ENCODE measurements around the gene FARSB. TPM values are rescaled to one million over a fixed set of nuclear protein-coding genes. Genes with fewer than 3 reads are reported as not detected.

FARSB gene
- total and polyA plus RNA-seq, 2 donors (not counting 3 experiments of a cell fraction or from before 2014, with no cell fraction given): 12.7 to 29.4 TPM

- intact Hi-C loops (cut with micrococcal nuclease): no loop called here
- no TSS peak for BruUV-seq (replicated peaks)
- POLR2A ChIA-PET: no interaction called here
These were observed 106.9 kb downstream of the FARSB start for GRCh38 chr2:222548992-222549391.

More at GRCh38 chr2:222548992-222549391, 106.9 kb downstream of the FARSB start:
- Histone ChIP-seq H3K27ac (ENCODE audit: insufficient read depth, low read depth, low read length) (no peak overlapping the region), H3K4me1 (ENCODE audit: control insufficient read depth, extremely low read depth, insufficient read depth, low read length) (no peaks in the 10 kb centered on the region), H3K79me2 (ENCODE audit: control insufficient read depth, insufficient read depth, low read length) (no peaks in the 10 kb centered on the region), H3K4me2 (ENCODE audit: insufficient read depth, low read length) (no peak overlapping the region), H3K4me3 (replicated peaks in 1 of 3; ENCODE audit: insufficient read depth in 1 of 3, low read depth in 1 of 3, low read length in 3 of 3) (no peak overlapping the region), H2AFZ (ENCODE audit: low read depth, low read length) (no peak overlapping the region), H3K36me3 (ENCODE audit: control insufficient read depth in 2 of 2, extremely low read depth in 1 of 2, insufficient read depth in 2 of 2, low read length in 2 of 2) (no peaks in the 10 kb centered on the region), H3K9me1 (replicated peaks; ENCODE audit: control insufficient read depth, extremely low read depth, insufficient read depth, low read length) (no peaks in the 10 kb centered on the region), H3K9ac (replicated peaks; ENCODE audit: extremely low read depth, insufficient read depth, low read length) (no peak overlapping the region), H3K9me3 (replicated peaks; ENCODE audit: control insufficient read depth, insufficient read depth, low read length) (no peaks in the 10 kb centered on the region), H3K27me3 (ENCODE audit: control insufficient read depth in 2 of 2, insufficient read depth in 2 of 2, low read length in 2 of 2) (peaks cover 9 to 25% of the 10 kb centered on the region in 2 experiments), H4K20me1 (replicated peaks; ENCODE audit: control insufficient read depth, extremely low read depth, insufficient read depth, low read length) (no peaks in the 10 kb centered on the region)
- no peak for TF ChIP-seq POLR2A (IDR thresholded peaks at IDR 0.05; ENCODE audit: low read depth, low read length)
- TF ChIP-seq GATA2 (IDR thresholded peaks at IDR 0.05; ENCODE audit: insufficient read depth, insufficient read length, low read depth, low read length): no peak
- TF ChIP-seq MAX (IDR thresholded peaks at IDR 0.05; ENCODE audit: insufficient read depth, insufficient read length): no peak
- no peak for TF ChIP-seq CTCF (IDR thresholded peaks at IDR 0.05; ENCODE audit: extremely low read depth in 1 of 2, insufficient read depth in 1 of 2, low read depth in 1 of 2, low read length in 2 of 2)
- TF ChIP-seq JUN (IDR thresholded peaks at IDR 0.05; ENCODE audit: borderline replicate concordance, insufficient read depth, insufficient read length, low read depth): no peak
- no peak for TF ChIP-seq FOS (IDR thresholded peaks at IDR 0.05; ENCODE audit: borderline replicate concordance, insufficient read depth, low read length)
- TF ChIP-seq MYC (IDR thresholded peaks at IDR 0.05; ENCODE audit: low read depth, low read length): no peak
- no peak for TF ChIP-seq POLR2AphosphoS5 (IDR thresholded peaks at IDR 0.05; ENCODE audit: insufficient read depth, low read depth, low read length)
- no peak for TF ChIP-seq EZH2 (IDR thresholded peaks at IDR 0.05; ENCODE audit: borderline replicate concordance, low read depth, low read length, severe bottlenecking)
- FAIRE-seq (no peak), DNase-seq (ENCODE audit: low read depth, low spot score) (no peak)
- CTCF ChIA-PET: interaction anchor here (0.8 kb wide), 2 partner anchors 66 to 231 kb away, joined by 3 read pairs; no protein-coding TSS in a partner anchor
- dilution Hi-C loops (cut with MboI; ENCODE audit: extremely low pct_ligation_motif_present, low sequenced_read_pairs): no loop called here

Measured in endothelial cell of umbilical vein (primary cell).